GM18520 (cell line): ENCODE measurements around the gene SDK2.

ENCODE experiments used
- ATAC-seq: cut with Tn5 transposase; IDR thresholded peaks from one replicate; pipeline ENCODE4 v1.9.1; 2021; ENCODE audit not compliant: unreplicated experiment

SDK2 gene, protein sequence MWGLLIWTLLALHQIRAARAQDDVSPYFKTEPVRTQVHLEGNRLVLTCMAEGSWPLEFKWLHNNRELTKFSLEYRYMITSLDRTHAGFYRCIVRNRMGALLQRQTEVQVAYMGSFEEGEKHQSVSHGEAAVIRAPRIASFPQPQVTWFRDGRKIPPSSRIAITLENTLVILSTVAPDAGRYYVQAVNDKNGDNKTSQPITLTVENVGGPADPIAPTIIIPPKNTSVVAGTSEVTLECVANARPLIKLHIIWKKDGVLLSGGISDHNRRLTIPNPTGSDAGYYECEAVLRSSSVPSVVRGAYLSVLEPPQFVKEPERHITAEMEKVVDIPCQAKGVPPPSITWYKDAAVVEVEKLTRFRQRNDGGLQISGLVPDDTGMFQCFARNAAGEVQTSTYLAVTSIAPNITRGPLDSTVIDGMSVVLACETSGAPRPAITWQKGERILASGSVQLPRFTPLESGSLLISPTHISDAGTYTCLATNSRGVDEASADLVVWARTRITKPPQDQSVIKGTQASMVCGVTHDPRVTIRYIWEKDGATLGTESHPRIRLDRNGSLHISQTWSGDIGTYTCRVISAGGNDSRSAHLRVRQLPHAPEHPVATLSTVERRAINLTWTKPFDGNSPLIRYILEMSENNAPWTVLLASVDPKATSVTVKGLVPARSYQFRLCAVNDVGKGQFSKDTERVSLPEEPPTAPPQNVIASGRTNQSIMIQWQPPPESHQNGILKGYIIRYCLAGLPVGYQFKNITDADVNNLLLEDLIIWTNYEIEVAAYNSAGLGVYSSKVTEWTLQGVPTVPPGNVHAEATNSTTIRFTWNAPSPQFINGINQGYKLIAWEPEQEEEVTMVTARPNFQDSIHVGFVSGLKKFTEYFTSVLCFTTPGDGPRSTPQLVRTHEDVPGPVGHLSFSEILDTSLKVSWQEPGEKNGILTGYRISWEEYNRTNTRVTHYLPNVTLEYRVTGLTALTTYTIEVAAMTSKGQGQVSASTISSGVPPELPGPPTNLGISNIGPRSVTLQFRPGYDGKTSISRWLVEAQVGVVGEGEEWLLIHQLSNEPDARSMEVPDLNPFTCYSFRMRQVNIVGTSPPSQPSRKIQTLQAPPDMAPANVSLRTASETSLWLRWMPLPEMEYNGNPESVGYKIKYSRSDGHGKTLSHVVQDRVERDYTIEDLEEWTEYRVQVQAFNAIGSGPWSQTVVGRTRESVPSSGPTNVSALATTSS (N-terminal part only)

DNA sequence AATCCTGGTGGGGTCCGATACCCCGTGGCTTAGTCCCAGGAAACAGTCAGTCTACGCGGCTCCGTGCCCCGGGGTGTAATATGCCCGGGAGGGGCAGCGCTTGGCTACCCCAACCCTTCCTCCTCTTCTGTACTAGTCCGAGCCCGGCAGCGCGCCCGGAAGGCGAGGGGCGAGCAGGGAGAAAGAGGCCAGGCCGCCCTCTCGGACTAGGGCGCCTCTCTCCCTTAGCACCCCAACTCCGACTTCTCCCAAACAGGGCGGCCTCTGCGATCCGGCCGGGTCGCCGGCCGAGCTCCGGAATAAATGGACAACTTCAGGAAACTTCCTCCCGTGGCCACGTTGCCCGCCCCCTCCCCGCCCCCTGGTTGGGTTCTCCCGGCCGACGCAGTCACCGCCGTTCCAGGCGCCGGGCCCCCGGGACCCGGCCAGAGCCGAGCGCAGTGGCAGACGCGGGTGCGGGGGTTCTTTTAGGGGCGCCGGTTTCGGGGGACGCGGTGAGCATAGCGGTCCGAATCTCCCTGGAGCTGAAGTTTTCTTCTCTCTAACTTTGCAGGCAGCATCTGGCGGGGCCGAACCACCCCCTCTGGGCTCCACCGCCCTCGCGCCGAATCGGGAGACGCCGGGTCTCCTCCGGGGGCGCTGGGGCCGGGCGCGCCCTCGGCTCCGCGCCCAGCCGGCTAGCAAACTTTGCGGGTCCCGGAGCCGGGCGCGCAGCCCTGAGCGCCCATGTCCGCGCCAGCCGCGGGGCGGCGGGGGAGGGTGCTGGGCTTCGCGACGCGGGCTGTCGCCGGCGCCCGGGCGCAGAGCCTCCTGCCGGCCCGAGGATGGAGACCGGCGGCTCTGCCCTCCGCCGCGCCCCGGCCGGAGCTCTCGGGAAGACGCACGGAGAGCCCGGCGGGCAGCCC, at the start of gene SDK2:
SDK2 (minus strand) TSS at position 301 of the 905 bp plus-strand sequence. CDS start 357 bp downstream, outside the sequence.
- no peak for ATAC-seq

- no peak for ATAC-seq
These were observed 48.8 kb upstream of the SDK2 start for GRCh38 chr17:73693071-73693470.

DNA sequence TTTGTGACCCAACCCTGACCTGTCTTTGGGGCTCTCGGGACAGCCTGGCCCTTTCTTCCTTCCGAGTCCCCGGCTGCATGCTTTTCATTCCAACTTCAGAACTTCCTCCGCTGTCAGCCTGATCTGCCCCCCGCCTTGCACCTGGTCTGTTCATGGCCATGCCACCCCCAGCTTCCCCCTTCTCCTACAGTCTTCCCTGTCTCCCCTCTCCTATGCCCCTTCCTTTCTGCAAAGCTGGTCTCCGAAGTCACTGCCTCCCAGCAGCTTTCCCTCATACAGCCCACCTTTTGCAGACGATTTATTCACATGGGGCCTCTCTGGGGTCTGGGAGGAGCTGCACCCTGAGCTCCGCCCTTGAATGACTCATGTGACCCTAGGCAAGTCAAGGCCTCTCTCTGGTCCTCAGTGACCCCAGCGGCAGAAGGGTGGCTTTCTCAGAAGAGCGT, 47.1 kb upstream of the SDK2 start:
- no peak for ATAC-seq

GRCh38 chr17:73690676-73691075, 46.4 kb upstream of the SDK2 start:
- ATAC-seq: no peak

- no peak for ATAC-seq
These were observed 45.5 kb upstream of the SDK2 start for GRCh38 chr17:73689596-73690275.

DNA sequence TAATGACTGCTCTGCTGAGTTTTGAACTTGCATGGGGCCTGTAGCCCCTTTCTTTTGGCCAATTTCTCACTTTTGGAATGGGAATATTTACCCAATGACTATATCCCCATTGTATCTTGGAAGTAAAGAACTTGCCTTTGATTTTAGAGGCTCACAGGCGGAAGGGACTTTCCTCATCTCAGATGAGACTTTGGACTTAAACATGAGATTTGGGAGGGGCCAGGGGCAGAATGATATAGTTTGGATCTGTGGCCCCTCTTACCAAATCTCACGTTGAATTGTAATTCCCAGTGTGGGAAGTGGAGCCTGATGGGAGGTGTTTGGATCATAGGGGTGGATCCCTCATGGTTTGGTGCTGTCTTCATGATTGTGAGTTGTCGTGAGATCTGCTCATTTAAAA, 42.7 kb upstream of the SDK2 start:
- ATAC-seq: no peak

- ATAC-seq: no peak
These were observed 41.9 kb upstream of the SDK2 start for GRCh38 chr17:73686126-73686525.

- ATAC-seq: no peak
These were observed 39.9 kb upstream of the SDK2 start for GRCh38 chr17:73684183-73684582.

GRCh38 chr17:73683771-73684170, 39.5 kb upstream of the SDK2 start:
- ATAC-seq: no peak

- no peak for ATAC-seq
These were observed 37.7 kb upstream of the SDK2 start for GRCh38 chr17:73681946-73682345.

GRCh38 chr17:73679476-73679875, 35.2 kb upstream of the SDK2 start:
- ATAC-seq: no peak

- no peak for ATAC-seq
These were observed 34.8 kb upstream of the SDK2 start for GRCh38 chr17:73678999-73679398.

DNA sequence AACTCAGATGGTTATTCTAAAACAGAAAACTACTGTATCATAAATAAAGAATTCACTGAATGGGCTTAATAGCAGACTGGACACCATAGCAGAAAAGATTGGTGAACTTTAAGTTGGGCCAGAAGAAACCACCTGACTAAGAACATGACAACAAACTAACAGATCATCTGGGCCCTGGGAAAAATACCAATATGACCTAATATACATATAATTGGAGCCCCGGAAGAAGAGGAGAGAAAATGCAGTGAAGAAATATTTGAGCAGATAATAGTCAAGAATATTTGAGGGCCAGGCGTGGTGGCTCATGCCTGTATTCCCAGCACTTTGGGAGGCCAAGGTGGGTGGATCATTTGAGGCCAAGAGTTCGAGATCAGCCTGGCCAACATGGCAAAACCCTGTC, 25.5 kb upstream of the SDK2 start:
- no peak for ATAC-seq

DNA sequence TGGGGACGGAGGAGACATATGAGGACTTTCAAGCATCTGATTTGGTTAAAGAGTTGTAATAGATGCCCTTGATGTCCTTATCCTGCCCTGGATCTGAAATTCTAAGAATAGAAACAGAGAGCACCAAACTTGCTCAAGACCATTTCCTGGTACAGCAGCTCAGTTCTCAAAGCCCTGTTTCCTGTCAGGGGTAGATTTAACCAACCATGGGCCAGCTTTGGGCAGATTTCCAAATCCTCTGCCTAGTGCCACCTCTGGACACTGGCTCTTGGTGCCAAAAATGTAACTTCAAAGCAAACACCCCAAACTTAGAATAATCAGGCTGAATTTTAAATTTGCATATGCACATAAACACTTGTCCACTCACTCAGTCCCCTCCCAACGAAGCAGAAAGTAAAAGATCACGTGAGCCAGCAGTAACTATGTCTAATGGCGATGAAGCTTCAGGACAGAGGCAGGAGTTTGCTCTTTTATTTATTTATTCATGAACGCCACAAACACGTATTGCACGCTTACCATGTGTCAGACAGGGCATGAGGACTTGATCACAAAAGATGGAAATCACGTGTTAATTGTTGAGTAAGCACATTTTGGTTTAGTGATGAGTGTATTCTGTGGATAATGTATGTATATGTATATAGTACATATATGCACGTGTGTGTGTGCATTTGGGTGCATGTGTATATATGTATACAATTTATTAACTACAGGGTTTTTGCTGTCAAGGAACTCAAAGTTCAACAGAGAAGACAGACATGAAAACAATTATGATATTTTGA, 23.1 kb upstream of the SDK2 start:
- no peak for ATAC-seq

GRCh38 chr17:73663614-73664013, 19.4 kb upstream of the SDK2 start:
- ATAC-seq: no peak

DNA sequence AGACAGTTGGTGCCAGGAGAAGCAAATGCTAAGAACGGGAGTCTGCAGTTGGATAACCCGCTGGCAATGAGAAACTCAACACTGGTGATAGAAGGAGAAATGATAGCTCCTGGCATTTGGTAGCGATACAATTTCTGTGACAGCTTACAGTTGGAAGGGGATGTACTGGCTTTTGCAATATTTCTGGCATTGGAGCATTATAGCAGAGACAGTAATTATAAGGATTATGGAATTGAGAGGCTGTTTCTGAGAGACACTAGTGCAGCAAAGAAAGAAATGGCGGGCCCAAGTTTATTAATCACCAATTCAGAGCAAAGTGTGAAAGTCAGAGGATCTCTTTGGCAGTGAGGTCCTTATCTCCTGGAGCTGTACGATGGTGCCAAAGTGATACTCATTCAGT, 16.1 kb upstream of the SDK2 start:
- no peak for ATAC-seq

- no peak for ATAC-seq
These were observed 14.7 kb upstream of the SDK2 start for GRCh38 chr17:73658821-73659515.

- no peak for ATAC-seq
These were observed 13.3 kb upstream of the SDK2 start for GRCh38 chr17:73657473-73658116.
